SH-SY5Y (cell line): ENCODE data around the gene DSTN.

Experiments used
- GATA2 ChIP-seq: IDR thresholded peaks from 2 replicates; pipeline ENCODE4 v1.6.1; 2011; ENCODE audit warnings: mild to moderate bottlenecking, low read depth, low read length
- GATA3 ChIP-seq: IDR thresholded peaks from 2 replicates; pipeline ENCODE4 v1.6.1; 2011; ENCODE audit warnings: low read depth, mild to moderate bottlenecking, low read length, moderate library complexity

DNA sequence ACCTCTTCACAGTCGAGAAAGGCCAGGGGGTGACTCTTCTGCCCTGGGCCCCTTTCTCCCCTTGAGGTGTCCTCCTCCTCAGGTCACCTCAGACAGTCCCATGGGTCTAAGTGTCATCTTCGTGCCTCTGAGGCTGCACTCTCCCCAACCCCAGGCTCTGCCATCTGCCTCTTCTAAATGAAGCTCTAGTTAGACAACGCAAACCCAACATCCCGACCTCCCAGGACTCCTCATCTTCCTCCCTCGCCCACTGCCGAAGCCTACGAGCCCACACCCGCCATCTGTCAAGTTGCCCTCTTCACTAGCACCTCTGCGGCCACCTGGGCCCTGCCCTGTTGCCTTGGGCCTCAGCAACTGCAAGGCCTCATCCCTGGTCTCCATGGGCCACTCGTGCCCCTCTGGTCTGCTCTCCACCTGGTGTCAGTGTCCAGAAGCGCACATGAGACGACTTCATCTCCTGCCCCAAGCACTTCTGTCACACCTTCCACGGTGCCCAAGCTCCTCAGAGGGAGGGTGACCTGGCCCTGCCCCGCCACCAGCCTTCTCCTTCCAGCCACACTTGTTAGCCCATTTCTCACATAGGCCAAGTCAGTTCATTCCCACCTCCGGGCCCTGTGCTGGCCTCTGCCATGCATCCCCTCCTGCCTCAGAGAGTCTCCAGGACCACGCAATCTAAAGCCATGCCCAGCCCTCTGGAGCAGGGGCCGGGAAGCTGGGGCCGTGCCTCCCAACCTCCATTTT, 58.4 kb downstream of the DSTN start:
- no peak for TF ChIP-seq GATA3
- no peak for TF ChIP-seq GATA2
